Stimulated activated naive CD8-positive, alpha-beta T cell treated with anti-CD3 and anti-CD28 coated beads, Interleukin-15, Interleukin-2, amounts not matched to agents 100 U/mL and 50 U/mL, for 24 hours (primary cell): ENCODE measurements around the gene POU5F2.

Experiments
- ATAC-seq: fragments of 150-1000 bp; cut with Tn5 transposase; one replicate; pipeline ENCODE4 v1.10.0; 2021
- DNase-seq: peaks from one replicate; pipeline ENCODE4 v3.0.0; 2021

Gene POU5F2

GRCh38 chr5:93741136-93741811, at the start of gene POU5F2:
Gene POU5F2 (minus strand): TSS chr5:93741600. CDS start chr5:93741563, 37 bp downstream.
- no peak for DNase-seq
- ATAC-seq, result no peak

GRCh38 chr5:93790401-93790800, 49.0 kb upstream of the POU5F2 start:
- ATAC-seq (no peak), DNase-seq (no peak)

GRCh38 chr5:93789173-93790067, 48.0 kb upstream of the POU5F2 start:
- DNase-seq, result no peak
- no peak for ATAC-seq

- DNase-seq (no peak), ATAC-seq (no peak)
Measured at GRCh38 chr5:93787598-93787997, 46.2 kb upstream of the POU5F2 start.

GRCh38 chr5:93785475-93785874, 44.1 kb upstream of the POU5F2 start:
- DNase-seq (no peak), ATAC-seq (no peak)

GRCh38 chr5:93782978-93783377, 41.6 kb upstream of the POU5F2 start:
- no peak for ATAC-seq

GRCh38 chr5:93777620-93778019, 36.2 kb upstream of the POU5F2 start:
- no peak for DNase-seq
- ATAC-seq, result no peak

More at GRCh38 chr5:93782978-93783377, 41.6 kb upstream of the POU5F2 start:
- no peak for DNase-seq

GRCh38 chr5:93756372-93756771, 15.0 kb upstream of the POU5F2 start:
- ATAC-seq (no peak), DNase-seq (no peak)

GRCh38 chr5:93755716-93756115, 14.3 kb upstream of the POU5F2 start:
- DNase-seq (no peak), ATAC-seq (no peak)

- DNase-seq (no peak), ATAC-seq (no peak)
Measured at GRCh38 chr5:93748875-93749397, 7.5 kb upstream of the POU5F2 start.

GRCh38 chr5:93746406-93747056, 5.1 kb upstream of the POU5F2 start:
- no peak for DNase-seq
- ATAC-seq, result no peak

GRCh38 chr5:93736284-93736683, 5.1 kb downstream of the POU5F2 start:
- no peak for ATAC-seq
- DNase-seq, result no peak

GRCh38 chr5:93735378-93735777, 6.0 kb downstream of the POU5F2 start:
- ATAC-seq (no peak), DNase-seq (no peak)

GRCh38 chr5:93731987-93732386, 9.4 kb downstream of the POU5F2 start:
- DNase-seq (no peak), ATAC-seq (no peak)

GRCh38 chr5:93726595-93726994, 14.8 kb downstream of the POU5F2 start:
- ATAC-seq, result no peak
- no peak for DNase-seq

GRCh38 chr5:93724791-93725190, 16.6 kb downstream of the POU5F2 start:
- no peak for ATAC-seq

GRCh38 chr5:93723681-93724080, 17.7 kb downstream of the POU5F2 start:
- DNase-seq, result no peak

More at GRCh38 chr5:93724791-93725190, 16.6 kb downstream of the POU5F2 start:
- DNase-seq, result no peak

GRCh38 chr5:93723005-93723404, 18.4 kb downstream of the POU5F2 start:
- DNase-seq (no peak), ATAC-seq (no peak)

More at GRCh38 chr5:93723681-93724080, 17.7 kb downstream of the POU5F2 start:
- ATAC-seq, result no peak

- ATAC-seq, result no peak
- no peak for DNase-seq
Measured at GRCh38 chr5:93722588-93722987, 18.8 kb downstream of the POU5F2 start.

GRCh38 chr5:93721511-93721910, 19.9 kb downstream of the POU5F2 start:
- DNase-seq, result no peak
- ATAC-seq, result no peak

- ATAC-seq, result peak; percentile 49
Measured at GRCh38 chr5:93721071-93721470, 20.3 kb downstream of the POU5F2 start.

GRCh38 chr5:93717162-93717561, 24.2 kb downstream of the POU5F2 start:
- DNase-seq, result no peak
- ATAC-seq, result no peak

More at GRCh38 chr5:93721071-93721470, 20.3 kb downstream of the POU5F2 start:
- no peak for DNase-seq
